Heart right ventricle (tissue), 16 donors: ENCODE data around the gene C3orf18. TPM values are rescaled to one million over a fixed set of nuclear protein-coding genes. Genes with fewer than 3 reads are reported as not detected.

ENCODE experiments used
- ATAC-seq, 8 donors: fragments of 200-7000 bp; cut with Tn5 transposase; one replicate each; pipeline ENCODE4 v1.9.1; 2020; ENCODE audit warnings: mild to moderate bottlenecking in 8 of 8, moderate library complexity in 8 of 8, moderate number of reproducible peaks in 1 of 8
- DNase-seq, 2 donors: peaks; one replicate each; pipeline ENCODE4 v3.0.0-alpha.2; 2020
- H3K27ac ChIP-seq, 10 donors: fragments of 200-600 bp; sonication (generic) in 2 of 10; one replicate each; pipeline versions ENCODE4 v1.5.0 to v1.8.0; 2020 to 2022; ENCODE audit warnings: mild to moderate bottlenecking in 3 of 10
- H3K27me3 ChIP-seq, 7 donors: fragments of 200-600 bp; one replicate each; pipeline ENCODE4 v1.8.0; 2021 to 2022; ENCODE audit warnings: mild to moderate bottlenecking in 2 of 7
- H3K36me3 ChIP-seq, 9 donors: fragments of 200-600 bp; sonication (generic) in 1 of 9; one replicate each; pipeline versions ENCODE4 v1.5.0 to v1.8.0; 2020 to 2022; ENCODE audit warnings: mild to moderate bottlenecking in 2 of 9
- H3K4me1 ChIP-seq, 9 donors: fragments of 200-600 bp; sonication (generic) in 1 of 9; one replicate each; pipeline versions ENCODE4 v1.5.0 to v1.8.0; 2020 to 2022; ENCODE audit warnings: mild to moderate bottlenecking in 4 of 9
- H3K4me3 ChIP-seq, 10 donors: fragments of 200-600 bp; sonication (generic) in 2 of 10; one replicate each; pipeline versions ENCODE4 v1.5.0 to v1.8.0; 2020 to 2022; ENCODE audit warnings: mild to moderate bottlenecking in 7 of 10, moderate library complexity in 2 of 10
- H3K9me3 ChIP-seq, 11 donors: fragments of 200-600 bp in 10 of 11; sonication (generic) in 2 of 11; one replicate each; pipeline versions ENCODE4 v1.5.0 to v1.8.0; 2013 to 2022; ENCODE audit warnings: mild to moderate bottlenecking in 2 of 11, control low read depth in 1 of 11, moderate library complexity in 1 of 11
- CTCF ChIP-seq, 9 donors: fragments of 200-600 bp; sonication (generic) in 2 of 9; IDR thresholded peaks; one replicate each; pipeline versions ENCODE4 v1.5.0 to v1.8.0; 2021 to 2022; ENCODE audit warnings: antibody characterized with exemption in 9 of 9, mild to moderate bottlenecking in 5 of 9, moderate library complexity in 1 of 9
- WGBS, 2 donors: extraction: QIAGEN DNeasy Blood & Tissue Kit; methylation state at CpG; one replicate each; pipeline ENCODE4 v1.1.7; 2013; ENCODE audit warnings: inconsistent platforms in 1 of 2; 5-methylcytosine and 5-hydroxymethylcytosine counted together
- intact Hi-C, 10 donors: fragments of 100-400 bp; cut with DNase I; formaldehyde crosslinking; loops; one replicate each; pipeline versions ENCODE4 v1.11.1 to v1.14.2; 2022
- polyA plus RNA-seq, 2 donors: library from polyadenylated mRNA; stranded (reverse); fragments of 200-250 nt; gene quantifications; one replicate each; pipeline ENCODE4 v1.2.3, GENCODE V29; 2013
- total RNA-seq, 10 donors: library from RNA; stranded (reverse); fragmentation: NEBNext Ultra II Directional in 3 of 10; extraction: Animal tissue kit (Norgen Biotek cat#: 25700) in 3 of 10; gene quantifications; one replicate each; pipeline versions ENCODE4 v1.2.1 to v1.2.4, GENCODE V29; 2021 to 2023
- donor health status: Arrhythmogenic right ventricular cardiomyopathy.
- donor health status: ischemic (EF 13 %, LVEDD 7.1; RV severe dilation, severe dysfunction).
- donor health status: healthy with polysubstance abuse.
- donor health status: DM: no; HTN: yes; CAD: no.
- donor health status: DM: no; HTN: no; CAD: no.
- donor health status: ischemic (EF 25% LVEDD 6.9; RV normal size, moderate dysfunction).
- donor health status: ischemic (EF 25% LVEDD 5.7; RV mildly dilated, moderate dysfunction).
- donor health status: healthy.
- donor health status: DM: yes; HTN: yes; CAD: no.
- donor health status: Ischemic cardiomyopathy.
- donor health status: ischemic (EF 35%, LVEDD 5.7; RV mildly dilated, moderate dysfunction).
- donor health status: nonischemic (EF 11% LVEDD 7.7; RV severe dilation, severe dysfunction).
- donor health status: DM: yes; HTN: yes; CAD: no.
- donor health status: PGD.
- donor health status: ischemic (EF 29% LVEDD 5.4; RV normal size, mild dysfunction).
- donor health status: nonischemic (EF 23%, LVEDD 6.1; RV moderate dilation, normal function).

C3orf18 gene
- total and polyA plus RNA-seq, 12 donors, result 19.9 to 49.9 (median 41.1) TPM

DNA sequence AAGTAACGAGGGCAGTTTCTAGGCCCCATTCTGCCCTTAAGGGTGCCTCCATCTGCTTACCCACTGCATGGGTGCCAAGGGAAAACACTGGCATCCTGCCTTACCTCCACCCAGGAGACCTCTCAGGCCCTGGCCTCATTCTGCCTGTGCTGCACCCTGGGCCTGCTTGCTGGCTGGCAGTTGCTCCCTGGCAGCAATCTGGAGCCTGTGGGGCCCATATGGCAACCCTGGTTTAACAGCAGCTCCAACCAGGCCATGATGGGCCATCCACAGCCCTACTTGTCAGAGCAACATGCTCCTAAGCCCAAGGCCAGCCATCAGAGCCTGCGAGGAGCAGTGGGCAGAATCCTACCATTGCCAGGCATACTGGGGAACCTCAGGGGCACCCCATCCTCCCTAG is 3.7 kb downstream of the C3orf18 start:
- H3K27ac ChIP-seq, result peak overlapping the region in 2 of 10 donors; percentile 9 to 26
- no peak for ATAC-seq
- intact Hi-C loops, result no loop called here
- peaks cover 0 to 23% (median 0%) of the 10 kb centered on the region in 9 donors for H3K36me3 ChIP-seq
- 72 to 76% methylated on average over 2 of the region's 2 CpGs for WGBS, 2 donors
- H3K27me3 ChIP-seq, result no peaks in the 10 kb centered on the region
- peaks cover 5 to 49% (median 24%) of the 10 kb centered on the region in 9 donors for H3K4me1 ChIP-seq
- H3K4me3 ChIP-seq, result no peak overlapping the region
- DNase-seq, result no peak
- H3K9me3 ChIP-seq, result no peaks in the 10 kb centered on the region
- no peak for TF ChIP-seq CTCF (IDR thresholded peaks at IDR 0.05)

DNA sequence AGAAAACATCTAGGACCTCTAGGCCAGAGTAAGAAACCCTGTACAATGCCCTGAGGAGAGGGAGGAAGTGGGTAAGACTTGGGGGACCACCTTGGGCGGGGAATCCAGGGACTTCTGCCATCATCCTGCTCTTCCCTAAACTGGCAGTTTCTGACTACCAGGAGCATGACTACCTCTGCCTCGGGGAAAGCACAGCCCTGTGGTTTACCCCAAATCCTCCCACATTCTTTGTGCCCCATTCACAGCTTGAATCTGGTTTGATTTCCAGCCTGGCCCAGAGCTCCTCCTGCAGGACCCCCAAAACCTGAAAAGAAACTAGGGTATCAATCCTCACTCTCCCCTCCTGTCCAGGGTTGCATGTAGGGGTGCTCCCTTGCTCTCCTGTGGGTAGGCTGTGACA is 4.7 kb downstream of the C3orf18 start:
- no peak for ATAC-seq
- H3K27me3 ChIP-seq, result no peaks in the 10 kb centered on the region
- no peak overlapping the region for H3K4me3 ChIP-seq
- WGBS, 2 donors, result 84 to 93% methylated on average over 2 of the region's 2 CpGs
- H3K4me1 ChIP-seq, result peaks cover 2 to 44% (median 21%) of the 10 kb centered on the region in 9 donors
- no peak overlapping the region for H3K27ac ChIP-seq
- intact Hi-C loops, result no loop called here
- no peak for TF ChIP-seq CTCF (IDR thresholded peaks at IDR 0.05)
- DNase-seq, result no peak
- peaks cover 0 to 23% (median 0%) of the 10 kb centered on the region in 9 donors for H3K36me3 ChIP-seq
- H3K9me3 ChIP-seq, result no peaks in the 10 kb centered on the region

GRCh38 chr3:50559702-50560101 is 7.8 kb downstream of the C3orf18 start:
- no peak overlapping the region for H3K4me3 ChIP-seq
- peaks cover 0 to 30% (median 14%) of the 10 kb centered on the region in 9 donors for H3K4me1 ChIP-seq
- H3K9me3 ChIP-seq, result no peaks in the 10 kb centered on the region
- intact Hi-C loops, result no loop called here
- peak overlapping the region in 6 of 10 donors; percentile 27 to 71 (median 36) for H3K27ac ChIP-seq
- DNase-seq (no peak), ATAC-seq (peak in 7 of 8 donors; percentile 22 to 68 (median 41))
- TF ChIP-seq CTCF (IDR thresholded peaks at IDR 0.05), result no peak
- no peaks in the 10 kb centered on the region for H3K27me3 ChIP-seq
- H3K36me3 ChIP-seq, result peaks cover 0 to 13% (median 0%) of the 10 kb centered on the region in 9 donors

- DNase-seq (no peak), ATAC-seq (peak in 1 of 8 donors; percentile 1)
- peaks cover 0 to 7% (median 0%) of the 10 kb centered on the region in 9 donors for H3K36me3 ChIP-seq
- no peak overlapping the region for H3K27ac ChIP-seq
- WGBS, 2 donors, result 42 to 54% methylated on average over 7 of the region's 7 CpGs
- intact Hi-C loops, result no loop called here
- TF ChIP-seq CTCF (IDR thresholded peaks at IDR 0.05), result no peak
- H3K4me3 ChIP-seq, result no peak overlapping the region
- H3K9me3 ChIP-seq, result no peaks in the 10 kb centered on the region
- H3K27me3 ChIP-seq, result no peaks in the 10 kb centered on the region
- peaks cover 0 to 20% (median 6%) of the 10 kb centered on the region in 9 donors for H3K4me1 ChIP-seq
Observed at GRCh38 chr3:50557915-50558314, 9.6 kb downstream of the C3orf18 start.
